Activated CD4-positive, CD25-positive, alpha-beta regulatory T cell treated with anti-CD3 and anti-CD28 coated beads, Interleukin-2, amount 50 U/mL, for 16 hours (primary cell): ENCODE data around the gene RNPEP.
"Not testable (repeated sequence)": the region's sequence is repeated elsewhere in the genome, so short reads cannot be mapped to it uniquely, and the experiment has no call there.

Source experiments
- DNase-seq: peaks from one replicate; pipeline ENCODE4 v3.0.0-alpha.2; 2020; ENCODE audit warnings: low read depth, low spot score

RNPEP gene

GRCh38 chr1:202010180-202011015 is 27.9 kb downstream of the RNPEP start, which contains the start of gene ELF3:
Gene ELF3, plus strand, starts transcription at chr1:202010587. Its CDS starts 550 bp downstream, at chr1:202011137.
- DNase-seq: no peak

- no peak for DNase-seq
These were observed 29.5 kb downstream of the RNPEP start for GRCh38 chr1:202011994-202012393.

- no peak for DNase-seq
These were observed 30.4 kb downstream of the RNPEP start for GRCh38 chr1:202012544-202013478.

GRCh38 chr1:202013603-202014002 is 31.2 kb downstream of the RNPEP start:
- no peak for DNase-seq

GRCh38 chr1:202014060-202014459 is 31.6 kb downstream of the RNPEP start:
- DNase-seq: no peak

- DNase-seq: no peak
These were observed 32.6 kb downstream of the RNPEP start for GRCh38 chr1:202014915-202015661.

GRCh38 chr1:202015662-202015937 is 33.2 kb downstream of the RNPEP start:
- DNase-seq: no peak

- no peak for DNase-seq
These were observed 33.8 kb downstream of the RNPEP start for GRCh38 chr1:202016022-202016810.

- no peak for DNase-seq
These were observed 34.6 kb downstream of the RNPEP start for GRCh38 chr1:202016811-202017748.

GRCh38 chr1:202017749-202018467 is 35.5 kb downstream of the RNPEP start:
- DNase-seq: no peak

- no peak for DNase-seq
These were observed 36.2 kb downstream of the RNPEP start for GRCh38 chr1:202018468-202019234.

GRCh38 chr1:202019235-202019558 is 36.7 kb downstream of the RNPEP start:
- DNase-seq: not testable (repeated sequence)

- DNase-seq: no peak
These were observed 40.6 kb downstream of the RNPEP start for GRCh38 chr1:202023001-202023433.

GRCh38 chr1:202029171-202029665 is 46.8 kb downstream of the RNPEP start:
- no peak for DNase-seq

GRCh38 chr1:202029727-202030126 is 47.3 kb downstream of the RNPEP start:
- DNase-seq: no peak

GRCh38 chr1:202031796-202032195 is 49.3 kb downstream of the RNPEP start:
- DNase-seq: no peak

GRCh38 chr1:202034149-202034682 is 51.8 kb downstream of the RNPEP start:
- no peak for DNase-seq
